GM12865 (cell line): ENCODE measurements around the gene ILKAP.

Source experiments
- DNase-seq: peaks from one replicate; pipeline ENCODE4 v3.0.0; 2010; ENCODE audit warnings: low read depth
- H3K4me3 ChIP-seq: 2 replicates; pipeline ENCODE4 v1.5.1; 2011; ENCODE audit warnings: mild to moderate bottlenecking, low read depth, low read length, control low read depth
- CTCF ChIP-seq: IDR thresholded peaks from 2 replicates; pipeline ENCODE4 v1.5.1; 2011; ENCODE audit warnings: low read length, control low read depth, low read depth, inconsistent platforms; ENCODE audit not compliant: insufficient read depth; ENCODE audit errors: missing control alignments

The ILKAP gene

DNA sequence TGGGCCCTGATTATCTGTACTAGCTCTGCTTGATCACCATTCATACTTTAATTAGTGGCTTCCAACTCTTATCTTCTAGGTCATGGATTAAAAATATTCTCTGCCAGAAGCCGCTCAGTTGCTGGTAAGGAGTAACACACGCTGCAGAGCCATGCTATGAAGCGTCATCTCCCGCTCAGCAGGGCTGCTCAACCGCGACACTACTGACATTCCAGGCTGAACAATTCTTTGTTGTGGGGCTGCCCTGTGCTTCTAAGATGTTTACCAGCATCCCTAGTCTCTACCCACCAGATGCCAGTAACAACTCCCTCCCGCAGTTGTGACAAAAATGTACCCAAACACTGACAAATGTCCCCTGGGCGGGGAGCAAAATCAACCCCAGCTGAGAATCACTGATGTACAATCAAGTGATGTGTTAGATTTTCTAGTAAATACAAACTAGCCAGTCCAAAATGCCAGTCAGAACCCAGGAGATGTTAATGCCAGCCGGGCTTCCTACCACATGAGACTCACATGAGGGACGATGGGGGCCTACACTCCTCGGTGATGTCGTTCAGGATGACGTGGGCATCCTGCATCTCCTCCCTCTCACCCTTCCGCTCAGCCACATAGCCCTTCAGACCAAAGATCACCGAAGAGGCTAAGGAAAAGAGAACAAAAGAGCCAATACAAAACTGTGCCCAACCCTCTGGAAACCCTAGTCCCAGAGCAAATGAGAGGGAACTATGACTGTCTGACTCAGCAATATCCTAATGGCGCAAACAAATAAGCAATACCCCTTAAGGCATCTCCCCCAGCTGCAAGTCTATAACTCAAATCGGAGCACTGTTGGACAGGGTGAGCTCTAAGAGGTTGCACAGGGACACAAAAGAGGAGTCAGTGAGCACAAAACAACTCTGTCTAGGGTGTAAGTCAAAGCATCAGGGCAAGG is 15.6 kb downstream of the ILKAP start:
- no peak overlapping the region for H3K4me3 ChIP-seq
- no peak for DNase-seq

DNA sequence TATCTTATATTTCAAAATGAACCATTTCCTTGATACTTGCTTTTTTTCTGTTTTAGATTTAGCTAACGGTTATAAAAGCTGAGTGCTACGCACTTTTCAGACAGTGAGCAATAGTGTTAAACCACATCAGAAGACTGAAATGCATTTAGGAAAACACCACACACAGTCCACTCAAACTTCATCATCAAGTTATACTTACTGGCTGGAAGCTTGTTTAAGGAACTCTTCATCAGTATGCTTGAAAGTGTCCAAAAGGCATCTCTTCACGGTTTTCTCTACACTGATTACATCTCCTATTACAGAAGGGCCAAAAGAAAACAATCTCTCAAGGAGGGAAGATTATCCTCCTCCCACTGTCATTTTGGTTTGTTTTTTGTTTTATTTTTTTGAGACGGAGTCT is 19.7 kb downstream of the ILKAP start:
- TF ChIP-seq CTCF, result no peak
- DNase-seq, result no peak
- no peak overlapping the region for H3K4me3 ChIP-seq

More for the DNA sequence above, 15.6 kb downstream of the ILKAP start:
- no peak for TF ChIP-seq CTCF

DNA sequence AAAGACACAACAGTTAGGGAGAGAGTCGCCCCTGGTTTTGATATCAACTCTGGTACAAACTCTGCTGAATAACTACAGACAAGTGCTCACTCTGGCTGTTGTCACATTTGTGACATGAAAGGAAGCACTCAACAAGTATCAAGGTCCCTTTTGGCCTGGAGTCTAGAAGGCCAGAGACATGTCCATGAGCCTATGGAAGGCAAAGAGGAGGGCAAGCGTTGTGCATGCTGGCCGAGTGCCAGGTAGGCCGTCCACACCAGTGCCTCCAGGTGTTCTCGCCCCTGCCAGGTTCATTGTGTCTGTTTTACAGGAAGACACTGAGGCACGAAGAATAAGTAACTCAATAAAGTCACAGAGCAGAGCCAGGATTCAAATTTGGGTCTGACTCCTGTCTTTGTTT is 21.1 kb downstream of the ILKAP start:
- no peak overlapping the region for H3K4me3 ChIP-seq
- TF ChIP-seq CTCF, result no peak
- DNase-seq, result no peak

DNA sequence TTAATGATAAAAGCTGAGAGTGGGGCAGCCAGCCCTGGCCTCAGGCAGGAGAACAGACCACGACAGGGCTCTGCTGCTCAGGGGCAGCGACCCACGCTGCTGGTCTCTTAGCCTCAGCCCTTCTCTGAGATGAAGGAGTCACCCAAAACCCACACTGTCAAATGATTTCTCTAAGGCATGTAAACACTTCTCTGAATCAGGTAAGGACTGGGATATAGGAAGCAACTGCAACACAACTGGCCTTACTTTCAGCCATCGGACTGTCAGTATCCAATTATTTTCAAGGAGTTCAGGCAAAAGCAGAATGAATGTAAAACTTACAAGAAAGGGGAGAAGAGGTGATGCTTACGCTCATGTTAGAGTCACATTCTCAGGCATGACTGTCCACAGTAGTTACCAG is 22.9 kb downstream of the ILKAP start:
- DNase-seq, result no peak
- no peak overlapping the region for H3K4me3 ChIP-seq
- TF ChIP-seq CTCF, result no peak

GRCh38 chr2:238176613-238177012 is 26.9 kb downstream of the ILKAP start:
- no peak for DNase-seq

DNA sequence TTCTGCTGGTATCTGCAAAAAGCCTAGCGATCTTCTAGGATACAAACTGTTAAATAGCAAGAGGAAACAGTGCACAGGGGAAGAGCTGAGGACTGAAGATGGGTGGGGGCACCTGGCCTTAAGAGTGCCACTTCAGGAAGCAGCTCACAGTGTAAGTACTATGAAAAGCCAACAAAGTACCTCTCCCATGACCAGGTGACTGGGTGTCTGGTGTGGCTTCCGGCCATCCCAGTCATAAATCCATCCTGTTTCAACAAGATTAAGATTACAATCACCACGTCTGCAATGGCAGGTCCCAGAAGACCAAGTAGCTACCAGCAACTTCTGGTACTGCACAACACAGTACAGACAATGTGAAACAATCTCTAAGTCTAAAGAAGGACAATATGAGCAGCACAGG is 28.8 kb downstream of the ILKAP start:
- no peak overlapping the region for H3K4me3 ChIP-seq
- TF ChIP-seq CTCF, result no peak
- DNase-seq, result no peak

More at GRCh38 chr2:238176613-238177012, 26.9 kb downstream of the ILKAP start:
- no peak overlapping the region for H3K4me3 ChIP-seq
- no peak for TF ChIP-seq CTCF
